Stimulated activated CD4-positive, alpha-beta T cell treated with anti-CD3 and anti-CD28 coated beads, TNF-alpha, amount 100 ng/mL, for 1 hour (primary cell): ENCODE data around the gene HRH1.
"Not testable (repeated sequence)": the region's sequence is repeated elsewhere in the genome, so short reads cannot be mapped to it uniquely, and the experiment has no call there.

ENCODE experiments used
- DNase-seq, 3 donors: peaks; one replicate each; pipeline ENCODE4 v3.0.0-alpha.2; 2020; ENCODE audit warnings: low read depth in 3 of 3, low spot score in 1 of 3

The HRH1 gene

GRCh38 chr3:11236588-11237461 lies 82.5 kb downstream of the HRH1 start:
- DNase-seq, result peak; percentile 49 to 65 (median 62)

GRCh38 chr3:11238060-11238459 lies 83.8 kb downstream of the HRH1 start:
- no peak for DNase-seq

DNA sequence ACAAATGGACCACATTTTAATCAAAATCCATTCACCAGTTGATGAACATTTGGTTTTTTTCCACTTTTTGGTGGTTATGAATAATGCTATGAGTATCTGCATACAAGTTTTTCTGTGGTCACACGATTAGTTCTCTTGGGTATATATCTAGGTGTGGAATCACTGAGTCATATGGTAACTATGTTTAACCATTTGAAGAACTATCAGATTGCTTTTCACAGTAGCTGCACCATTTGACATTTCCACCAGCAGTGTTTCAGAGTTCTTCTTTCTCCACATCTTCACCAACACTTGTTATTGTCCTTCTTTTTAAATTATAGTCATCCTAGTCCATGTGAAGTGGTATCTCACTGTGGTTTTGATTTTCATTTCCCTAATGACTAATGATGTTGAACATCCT lies 84.6 kb downstream of the HRH1 start:
- no peak for DNase-seq

- DNase-seq, result no peak
Observed at GRCh38 chr3:11239796-11240195, 85.5 kb downstream of the HRH1 start.

DNA sequence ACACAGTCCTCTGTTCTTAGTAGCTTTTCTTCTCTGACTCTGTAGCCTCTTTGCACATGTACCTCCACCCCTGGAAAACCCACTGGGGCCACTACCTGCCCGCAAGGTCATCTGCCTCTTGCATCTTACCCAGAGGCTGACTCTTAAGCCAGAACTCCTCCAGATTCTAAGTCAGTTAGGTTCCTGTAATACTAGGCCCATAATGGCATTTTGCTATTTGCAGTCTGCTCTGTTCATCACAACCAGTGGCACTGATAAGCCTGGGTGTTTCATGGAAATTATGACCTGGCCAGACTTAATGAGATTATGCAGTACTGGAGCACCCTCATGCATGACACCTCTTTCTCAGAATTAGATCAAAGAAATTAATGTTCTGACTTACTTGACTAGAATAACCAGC lies 86.2 kb downstream of the HRH1 start:
- DNase-seq, result peak in 1 of 3 donors; percentile 11

DNA sequence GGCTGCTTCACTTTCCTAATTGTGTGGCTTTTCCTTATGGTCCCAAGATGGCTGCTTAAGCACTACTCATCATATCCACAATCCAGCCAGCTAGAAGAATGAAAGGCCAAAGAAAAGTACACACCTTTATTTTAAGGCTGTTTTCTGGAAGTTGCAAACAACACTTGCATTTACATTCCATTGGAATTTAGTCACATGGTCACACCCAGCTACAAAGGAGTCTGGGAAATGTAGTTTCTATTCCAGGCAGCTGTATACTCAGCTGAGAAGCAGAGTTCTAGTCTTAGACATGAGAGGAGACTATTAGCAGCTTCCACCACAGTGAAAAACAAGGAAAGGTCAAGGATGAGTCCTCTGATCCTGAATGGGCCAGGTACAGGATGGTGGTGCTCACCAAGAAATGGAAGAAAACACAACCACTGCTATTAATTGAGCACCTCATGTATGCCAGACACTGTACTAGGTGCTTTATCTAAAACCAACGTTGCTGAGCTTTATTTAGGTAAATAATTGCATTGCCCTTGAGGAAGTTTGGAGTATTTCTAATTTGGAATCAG lies 89.9 kb downstream of the HRH1 start:
- no peak for DNase-seq

- DNase-seq, result no peak
Observed at GRCh38 chr3:11245276-11245675, 91.0 kb downstream of the HRH1 start.

DNA sequence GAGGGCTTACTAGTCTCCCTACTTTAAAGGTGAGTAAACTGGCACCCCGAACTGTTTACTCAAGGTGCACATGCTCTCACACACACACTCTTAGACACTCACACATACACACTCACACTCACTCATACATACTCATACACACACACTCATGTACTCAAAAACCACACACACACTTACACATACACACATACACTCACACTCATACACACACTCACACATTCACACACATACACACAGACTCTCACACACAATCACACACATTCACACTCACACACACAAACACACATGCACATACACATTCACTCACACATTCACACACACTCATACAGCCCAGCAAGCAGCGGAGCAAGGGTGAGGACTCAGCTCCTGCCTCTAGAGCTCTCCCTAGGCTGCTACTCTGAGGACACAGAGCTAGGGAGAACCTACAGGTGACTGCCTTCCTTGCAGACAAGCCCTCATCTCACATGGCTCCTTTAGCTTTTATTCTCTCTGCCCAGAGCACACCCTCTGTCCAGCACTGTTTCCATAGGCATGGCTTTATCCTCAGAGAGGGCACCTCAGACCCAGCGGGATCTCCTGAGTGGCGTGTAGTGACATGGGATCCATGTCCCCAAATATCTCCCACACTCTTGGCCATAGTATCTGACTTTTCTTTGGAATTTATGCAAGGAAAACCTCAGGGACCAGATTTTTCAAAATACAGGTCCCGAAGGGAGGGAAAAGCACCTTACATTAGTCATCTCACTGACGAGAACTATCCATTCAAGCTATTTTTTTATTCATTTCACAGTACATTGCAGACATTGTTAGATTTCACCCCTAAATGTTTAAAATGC lies 91.8 kb downstream of the HRH1 start:
- DNase-seq, result no peak

DNA sequence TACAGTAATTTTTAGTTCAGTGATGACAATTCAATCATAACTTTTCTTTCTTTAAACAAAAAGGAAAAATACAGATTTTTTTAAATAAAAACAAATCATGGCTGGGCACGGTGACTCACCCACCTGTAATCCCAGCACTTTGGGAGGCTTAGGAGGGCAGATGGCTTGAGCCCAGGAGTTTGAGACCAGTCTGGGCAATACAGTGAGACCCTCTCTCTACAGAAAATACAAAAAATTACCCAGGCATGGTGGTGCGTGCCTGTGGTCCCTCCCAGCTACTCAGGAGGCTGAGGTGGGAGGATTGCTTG lies 92.3 kb downstream of the HRH1 start:
- DNase-seq, result no peak

DNA sequence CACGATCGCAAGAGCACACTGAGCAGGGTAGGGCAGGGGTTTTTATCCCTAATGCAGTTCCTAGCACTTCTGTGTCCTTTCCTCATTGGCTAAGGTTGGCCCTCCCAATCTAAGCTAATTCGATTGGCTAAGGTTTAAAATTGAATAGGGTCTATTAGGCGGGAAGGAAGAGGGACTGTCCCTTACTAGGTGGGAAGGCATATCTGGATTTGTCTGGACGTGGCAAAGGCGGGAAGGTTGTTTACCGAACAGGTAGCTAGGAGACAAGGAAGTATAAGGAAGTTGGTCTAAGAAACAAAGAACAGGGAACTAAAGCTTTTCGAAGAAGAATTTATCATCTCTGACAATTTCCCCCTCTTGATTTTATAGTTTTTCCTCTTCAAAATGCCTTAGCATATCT lies 93.1 kb downstream of the HRH1 start:
- no peak for DNase-seq

- no peak for DNase-seq
Observed at GRCh38 chr3:11248596-11248995, 94.3 kb downstream of the HRH1 start.

GRCh38 chr3:11250902-11251806 lies 96.9 kb downstream of the HRH1 start:
- no peak for DNase-seq

GRCh38 chr3:11251807-11252176 lies 97.5 kb downstream of the HRH1 start:
- DNase-seq, result no peak

DNA sequence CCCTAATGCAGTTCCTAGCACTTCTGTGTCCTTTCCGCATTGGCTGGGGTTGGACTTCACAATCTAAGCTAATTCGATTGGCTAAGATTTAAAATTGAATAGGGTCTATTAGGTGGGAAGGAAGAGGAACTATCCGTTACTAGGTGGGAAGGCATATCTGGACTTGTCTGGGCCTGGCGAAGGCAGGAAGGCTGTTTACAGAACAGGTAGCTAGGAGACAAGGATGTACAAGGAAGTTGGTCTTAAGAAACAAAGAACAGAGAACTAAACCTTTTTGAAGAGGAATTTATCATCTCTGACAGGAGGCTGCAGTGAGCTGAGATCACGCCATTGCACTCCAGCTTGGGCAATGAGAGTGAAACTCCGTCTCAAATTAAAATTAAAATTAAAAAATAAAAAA lies 100.6 kb downstream of the HRH1 start:
- DNase-seq, result no peak

GRCh38 chr3:11255537-11255936 lies 101.2 kb downstream of the HRH1 start:
- DNase-seq, result not testable (repeated sequence)

DNA sequence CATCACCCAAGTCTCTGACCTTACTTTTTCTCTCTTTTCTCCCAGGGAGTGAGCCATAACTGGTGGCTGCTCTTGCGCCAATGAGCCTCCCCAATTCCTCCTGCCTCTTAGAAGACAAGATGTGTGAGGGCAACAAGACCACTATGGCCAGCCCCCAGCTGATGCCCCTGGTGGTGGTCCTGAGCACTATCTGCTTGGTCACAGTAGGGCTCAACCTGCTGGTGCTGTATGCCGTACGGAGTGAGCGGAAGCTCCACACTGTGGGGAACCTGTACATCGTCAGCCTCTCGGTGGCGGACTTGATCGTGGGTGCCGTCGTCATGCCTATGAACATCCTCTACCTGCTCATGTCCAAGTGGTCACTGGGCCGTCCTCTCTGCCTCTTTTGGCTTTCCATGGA lies 104.7 kb downstream of the HRH1 start:
- DNase-seq, result no peak

DNA sequence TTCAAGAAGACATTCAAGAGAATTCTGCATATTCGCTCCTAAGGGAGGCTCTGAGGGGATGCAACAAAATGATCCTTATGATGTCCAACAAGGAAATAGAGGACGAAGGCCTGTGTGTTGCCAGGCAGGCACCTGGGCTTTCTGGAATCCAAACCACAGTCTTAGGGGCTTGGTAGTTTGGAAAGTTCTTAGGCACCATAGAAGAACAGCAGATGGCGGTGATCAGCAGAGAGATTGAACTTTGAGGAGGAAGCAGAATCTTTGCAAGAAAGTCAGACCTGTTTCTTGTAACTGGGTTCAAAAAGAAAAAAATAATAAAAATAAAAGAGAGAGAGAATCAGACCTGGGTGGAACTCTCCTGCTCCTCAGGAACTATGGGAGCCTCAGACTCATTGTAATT lies 106.2 kb downstream of the HRH1 start:
- DNase-seq, result no peak

- DNase-seq, result no peak
Observed at GRCh38 chr3:11269007-11269406, 114.7 kb downstream of the HRH1 start.

GRCh38 chr3:11271986-11272904 lies 118.0 kb downstream of the HRH1 start, which contains the start of gene ATG7:
Gene ATG7 (plus strand): TSS chr3:11272397. CDS start chr3:11298696, 26,299 bp downstream.
- DNase-seq, result peak; percentile 92 to 94 (median 92)
